Measurements from ENCODE around the gene ALAS1. TPM values are rescaled to one million over a fixed set of nuclear protein-coding genes. Genes with fewer than 3 reads are reported as not detected.
"Not testable (repeated sequence)": the region's sequence is repeated elsewhere in the genome, so short reads cannot be mapped to it uniquely, and the experiment has no call there.

ALAS1 gene
- total RNA-seq = 154 TPM
- long read RNA-seq, transcript ALAS1-205 (12 exons, 2,356 nt) = minor isoform, 13 of 266 reads
- long read RNA-seq, transcript ALAS1-204 (11 exons, 2,125 nt) = major isoform, 197 of 266 reads
- long read RNA-seq, transcript ALAS1-201 (11 exons, 2,212 nt) = minor isoform, 11 of 266 reads
- long read RNA-seq, partial matches to known transcripts = 33 of 266 reads
- long read RNA-seq, other reads (novel, unspliced or antisense) = 11 of 266 reads

- intact Hi-C loops (cut with DNase I) = loop anchor here (2.0 kb wide), 1 partner anchor 43 kb away; the partner anchor contains the start of gene POC1A
- peak; percentile 96 for DNase-seq (ENCODE audit: low spot score)
Observed at GRCh38 chr3:52197842-52198625, at the start of gene ALAS1. ALAS1 (plus strand) TSS chr3:52198160; CDS start chr3:52199242, 1,082 bp downstream.

DNA sequence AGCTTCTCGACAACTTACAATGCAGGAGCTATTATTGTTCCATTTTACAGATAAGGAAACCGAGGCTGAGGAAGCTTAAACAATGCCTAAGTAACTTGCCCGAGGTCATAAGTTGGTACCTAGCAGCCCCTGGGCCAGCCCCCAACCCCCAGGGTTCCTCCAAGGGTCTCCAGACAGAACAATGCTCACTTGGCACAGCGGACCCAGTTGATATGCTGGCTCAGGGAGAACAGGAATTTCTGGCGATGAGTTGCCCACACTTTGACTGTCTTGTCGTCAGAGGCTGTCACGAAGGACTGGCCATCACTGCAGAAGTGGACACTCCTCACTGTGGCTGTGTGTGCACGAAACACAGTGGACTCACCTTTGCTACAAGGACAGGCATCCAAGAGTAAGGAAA is 48.9 kb upstream of the ALAS1 start:
- intact Hi-C loops (cut with DNase I) = no loop called here
- no peak for DNase-seq (ENCODE audit: low spot score)

GRCh38 chr3:52149726-52150125 is 48.2 kb upstream of the ALAS1 start:
- no peak for DNase-seq (ENCODE audit: low spot score)
- intact Hi-C loops (cut with DNase I) = no loop called here

- intact Hi-C loops (cut with DNase I) = no loop called here
- DNase-seq (ENCODE audit: low spot score) = no peak
Observed at GRCh38 chr3:52150357-52150756, 47.6 kb upstream of the ALAS1 start.

GRCh38 chr3:52150860-52151259 is 47.1 kb upstream of the ALAS1 start:
- no peak for DNase-seq (ENCODE audit: low spot score)
- intact Hi-C loops (cut with DNase I) = no loop called here

DNA sequence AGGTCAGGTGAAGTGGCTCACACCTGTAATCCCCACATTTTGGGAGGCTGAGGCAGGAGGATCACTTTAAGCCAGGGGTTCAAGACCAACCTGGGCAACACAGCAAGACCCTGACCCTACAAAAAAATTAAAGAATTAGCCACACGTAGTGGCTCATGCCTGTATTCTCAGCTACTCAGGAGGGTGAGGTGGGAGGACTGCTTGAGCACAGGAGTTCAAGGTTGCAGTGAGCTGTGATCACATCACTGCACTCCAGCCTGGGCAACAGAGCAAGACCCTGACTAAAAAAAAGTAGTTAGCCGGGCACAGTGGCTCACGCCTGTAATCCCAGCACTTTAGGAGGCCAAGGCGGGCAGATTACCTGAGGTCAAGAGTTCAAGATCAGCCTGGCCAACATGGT is 46.0 kb upstream of the ALAS1 start:
- intact Hi-C loops (cut with DNase I) = not testable (repeated sequence)
- DNase-seq (ENCODE audit: low spot score) = peak; percentile 66

DNA sequence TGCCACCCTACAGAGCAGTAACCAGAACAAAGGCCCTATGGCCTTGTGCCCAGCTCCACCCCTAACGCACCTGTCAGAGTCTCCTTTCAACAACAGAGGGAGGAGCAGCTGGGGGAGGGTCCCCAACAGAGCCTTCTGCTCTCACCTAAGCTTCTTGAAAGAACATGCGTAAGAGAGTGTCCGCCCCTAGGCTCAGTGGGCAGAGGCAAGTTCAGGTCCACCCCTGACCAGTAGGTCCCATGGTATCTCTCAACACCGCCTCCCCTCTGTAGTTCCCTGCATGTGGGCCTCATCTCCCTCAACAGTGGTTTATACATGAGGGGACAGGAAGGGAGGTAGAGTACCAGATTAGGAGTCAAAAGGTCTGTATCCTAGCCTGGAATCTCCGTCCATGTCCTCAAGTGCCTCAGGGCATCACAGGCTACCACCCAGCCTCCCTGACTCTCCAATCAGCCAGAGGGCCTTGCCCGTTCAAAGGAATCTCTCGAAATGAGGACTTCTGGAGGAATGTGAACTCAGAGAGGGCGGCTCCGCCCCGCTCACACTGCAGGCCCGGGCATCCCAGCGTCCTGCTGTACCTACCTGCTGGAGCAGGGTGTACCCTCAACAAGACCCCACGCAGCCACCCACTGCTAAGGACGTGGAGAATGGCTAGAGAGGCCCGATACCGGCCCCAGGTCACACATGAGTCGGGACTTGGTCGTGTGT is 44.4 kb upstream of the ALAS1 start:
- peak; percentile 54 for DNase-seq (ENCODE audit: low spot score)
- intact Hi-C loops (cut with DNase I) = loop anchor here (2.0 kb wide), 1 partner anchor 43 kb away; no protein-coding TSS in a partner anchor

DNA sequence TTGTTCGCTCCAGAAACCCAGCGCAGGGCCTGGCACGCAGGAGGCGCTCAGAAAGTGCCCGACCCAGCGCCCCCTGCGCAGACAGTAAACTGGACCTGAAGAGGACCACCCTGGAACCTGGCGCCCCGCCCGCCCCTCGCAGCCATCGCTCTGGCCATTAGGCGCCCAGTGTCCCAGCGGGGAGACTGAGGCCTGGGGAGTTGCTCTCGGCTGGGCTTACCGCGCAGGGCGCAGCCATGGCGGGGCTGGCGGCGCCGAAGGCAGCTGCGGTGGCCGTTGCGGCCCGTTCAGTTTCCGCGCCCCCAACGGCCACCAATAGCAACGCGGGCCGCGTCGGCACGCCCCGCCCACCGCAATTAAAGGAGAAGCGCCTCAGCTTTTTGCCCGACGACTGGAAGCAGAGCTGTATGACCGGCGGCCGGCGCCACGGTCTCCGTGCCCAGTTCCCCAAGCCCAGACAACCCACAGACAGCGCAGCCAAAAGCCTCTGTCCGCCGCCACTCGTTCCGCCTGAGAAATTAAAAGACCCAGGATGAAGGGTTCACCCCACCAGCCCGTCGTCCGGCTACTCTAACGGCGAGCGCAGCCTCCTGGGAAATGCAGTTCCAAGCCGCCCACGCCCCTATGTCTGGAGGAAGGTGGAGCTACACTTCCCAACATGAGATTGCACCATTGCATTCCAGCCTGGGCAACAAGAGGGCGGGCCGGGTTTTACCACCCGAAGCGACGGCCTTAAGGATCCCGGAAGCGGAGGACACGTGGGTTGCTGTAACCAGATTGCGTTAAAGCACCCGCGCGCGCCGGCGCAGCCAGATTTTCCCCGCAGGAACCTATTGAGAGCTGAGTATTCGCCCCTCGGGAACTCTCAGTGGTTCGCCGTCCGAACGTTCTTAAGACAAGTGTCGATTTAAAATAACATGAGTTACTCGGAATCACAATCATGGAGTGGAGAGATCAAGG is 43.5 kb upstream of the ALAS1 start, which contains the start of gene POC1A:
Gene POC1A, minus strand, starts transcription at position 289 of the 960 bp plus-strand sequence. Its CDS starts 51 bp downstream, at position 238.
- intact Hi-C loops (cut with DNase I) = loop anchor here (2.0 kb wide), 1 partner anchor 42 kb away; no protein-coding TSS in a partner anchor

GRCh38 chr3:52155912-52156311 is 42.0 kb upstream of the ALAS1 start:
- intact Hi-C loops (cut with DNase I) = loop anchor here (2.0 kb wide), 1 partner anchor 41 kb away; no protein-coding TSS in a partner anchor

More for the DNA sequence above, 43.5 kb upstream of the ALAS1 start, which contains the start of gene POC1A:
- peak; percentile 97 for DNase-seq (ENCODE audit: low spot score)

DNA sequence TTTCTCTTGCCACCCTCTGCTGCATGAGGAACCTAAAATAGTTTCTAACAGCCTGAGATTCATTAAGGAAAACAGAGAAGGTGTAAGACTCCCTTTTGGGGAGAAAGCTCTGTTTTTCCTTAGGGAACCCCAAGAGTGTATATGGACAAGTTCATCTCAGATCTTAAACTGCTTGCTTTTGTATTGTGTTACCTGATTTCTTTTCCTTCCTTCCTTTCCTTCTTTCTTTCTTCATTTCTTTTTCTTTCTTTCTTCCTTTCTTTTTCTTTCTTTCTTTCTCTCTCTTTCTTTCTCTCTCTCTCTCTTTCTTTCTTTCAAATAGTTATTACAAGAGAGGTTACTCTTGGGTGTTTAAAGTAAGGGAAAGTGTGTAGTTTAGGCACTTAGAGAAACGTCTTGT is 38.5 kb upstream of the ALAS1 start:
- intact Hi-C loops (cut with DNase I) = no loop called here
- no peak for DNase-seq (ENCODE audit: low spot score)

More at GRCh38 chr3:52155912-52156311, 42.0 kb upstream of the ALAS1 start:
- peak; percentile 55 for DNase-seq (ENCODE audit: low spot score)

DNA sequence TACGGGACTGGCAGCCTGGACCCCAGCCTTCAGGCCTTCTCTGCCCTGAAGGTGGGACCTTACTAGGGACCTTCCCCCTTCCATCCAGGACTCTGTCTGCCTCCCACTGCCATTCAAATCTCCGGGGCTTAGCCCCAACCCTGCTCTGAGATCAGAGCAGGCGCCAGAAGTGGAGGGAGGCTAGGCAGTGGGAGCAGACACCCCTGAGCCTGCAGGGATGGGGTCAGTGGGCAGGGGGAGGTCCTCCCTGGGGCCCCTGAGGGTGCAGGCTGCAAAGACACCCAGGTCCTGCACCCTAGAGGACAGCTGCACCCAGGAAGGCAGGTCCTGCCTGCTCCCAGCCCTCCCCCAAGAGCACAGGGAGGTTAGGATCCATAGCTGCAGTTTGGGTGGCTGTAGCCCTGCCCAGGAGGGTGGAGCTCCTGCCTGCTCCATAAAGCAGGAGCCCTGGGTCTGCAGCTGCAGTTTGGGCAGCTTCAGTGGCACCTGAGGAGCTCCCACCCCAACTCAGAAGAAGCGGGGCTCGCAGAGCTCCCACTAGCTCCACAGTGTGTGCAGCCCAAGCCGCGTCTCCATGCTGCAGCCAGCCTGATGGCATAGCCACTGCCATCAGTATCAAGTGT is 35.6 kb upstream of the ALAS1 start:
- peak; percentile 56 for DNase-seq (ENCODE audit: low spot score)
- intact Hi-C loops (cut with DNase I) = no loop called here

GRCh38 chr3:52167240-52167639 is 30.7 kb upstream of the ALAS1 start:
- intact Hi-C loops (cut with DNase I) = no loop called here
- DNase-seq (ENCODE audit: low spot score) = no peak

- DNase-seq (ENCODE audit: low spot score); intact Hi-C loops (cut with DNase I): not testable (repeated sequence)
Observed at GRCh38 chr3:52170217-52170616, 27.7 kb upstream of the ALAS1 start.

- intact Hi-C loops (cut with DNase I) = no loop called here
Observed at GRCh38 chr3:52171514-52172261, 26.3 kb upstream of the ALAS1 start.

GRCh38 chr3:52172262-52172757 is 25.6 kb upstream of the ALAS1 start:
- intact Hi-C loops (cut with DNase I) = no loop called here
- peak; percentile 10 for DNase-seq (ENCODE audit: low spot score)

More at GRCh38 chr3:52171514-52172261, 26.3 kb upstream of the ALAS1 start:
- DNase-seq (ENCODE audit: low spot score) = peak; percentile 63

DNA sequence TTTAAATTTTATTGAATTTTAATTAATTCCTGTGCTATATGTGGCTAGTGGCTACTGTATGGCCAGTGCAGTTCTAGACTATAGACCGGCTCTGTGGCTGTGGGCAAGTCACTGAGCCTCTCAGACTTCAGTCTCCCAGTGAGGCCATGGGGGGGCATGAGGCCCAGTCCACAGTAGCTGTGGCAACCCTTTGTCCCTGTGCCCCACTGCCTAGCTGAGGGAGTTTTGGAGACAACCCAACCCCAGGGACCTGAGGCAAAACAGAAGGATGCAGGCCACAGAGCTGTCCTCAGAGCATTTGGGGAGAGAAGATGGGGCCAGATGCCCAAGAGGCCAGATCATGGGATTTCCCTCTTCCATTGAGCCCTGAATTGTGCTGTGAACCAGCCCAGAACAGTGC is 24.9 kb upstream of the ALAS1 start:
- intact Hi-C loops (cut with DNase I) = no loop called here

DNA sequence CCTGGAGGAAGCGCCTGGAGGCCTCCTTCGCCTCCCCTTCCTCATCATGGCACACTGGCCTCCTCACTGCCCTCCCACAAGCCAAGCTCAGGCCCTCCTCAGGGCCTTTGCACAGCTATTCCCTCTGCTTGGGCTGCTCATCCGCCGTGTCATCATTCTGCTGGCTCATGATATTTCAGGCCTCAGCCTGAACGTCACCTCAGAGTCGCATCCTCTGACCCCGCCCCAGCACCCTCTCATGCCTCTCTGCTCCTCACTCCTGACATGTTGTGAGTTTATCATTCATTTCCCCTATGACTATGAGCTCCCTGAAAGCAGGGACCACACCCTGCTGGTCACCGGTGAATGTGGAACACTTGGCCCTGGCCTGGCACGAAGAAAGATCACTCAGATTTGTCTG is 23.1 kb upstream of the ALAS1 start:
- peak; percentile 71 for DNase-seq (ENCODE audit: low spot score)
- intact Hi-C loops (cut with DNase I) = no loop called here

More for the DNA sequence above, 24.9 kb upstream of the ALAS1 start:
- DNase-seq (ENCODE audit: low spot score) = peak; percentile 47

All from cardiac septum (tissue), 1 donor.